Measurements from ENCODE around the gene TMEM217.

- TF ChIP-seq, protein P1, sequence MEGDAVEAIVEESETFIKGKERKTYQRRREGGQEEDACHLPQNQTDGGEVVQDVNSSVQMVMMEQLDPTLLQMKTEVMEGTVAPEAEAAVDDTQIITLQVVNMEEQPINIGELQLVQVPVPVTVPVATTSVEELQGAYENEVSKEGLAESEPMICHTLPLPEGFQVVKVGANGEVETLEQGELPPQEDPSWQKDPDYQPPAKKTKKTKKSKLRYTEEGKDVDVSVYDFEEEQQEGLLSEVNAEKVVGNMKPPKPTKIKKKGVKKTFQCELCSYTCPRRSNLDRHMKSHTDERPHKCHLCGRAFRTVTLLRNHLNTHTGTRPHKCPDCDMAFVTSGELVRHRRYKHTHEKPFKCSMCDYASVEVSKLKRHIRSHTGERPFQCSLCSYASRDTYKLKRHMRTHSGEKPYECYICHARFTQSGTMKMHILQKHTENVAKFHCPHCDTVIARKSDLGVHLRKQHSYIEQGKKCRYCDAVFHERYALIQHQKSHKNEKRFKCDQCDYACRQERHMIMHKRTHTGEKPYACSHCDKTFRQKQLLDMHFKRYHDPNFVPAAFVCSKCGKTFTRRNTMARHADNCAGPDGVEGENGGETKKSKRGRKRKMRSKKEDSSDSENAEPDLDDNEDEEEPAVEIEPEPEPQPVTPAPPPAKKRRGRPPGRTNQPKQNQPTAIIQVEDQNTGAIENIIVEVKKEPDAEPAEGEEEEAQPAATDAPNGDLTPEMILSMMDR (IDR thresholded peaks at IDR 0.05), result no peak
- TF ChIP-seq POLR2A (IDR thresholded peaks at IDR 0.05), result peak in 1 of 2 donors; percentile 51
Measured at GRCh38 chr6:37283671-37284151, 25.8 kb upstream of the TMEM217 start.
